ENCODE data around the gene POLQ. TPM values are rescaled to one million over a fixed set of nuclear protein-coding genes. Genes with fewer than 3 reads are reported as not detected.

The POLQ gene
- total and polyA plus RNA-seq, 2 of the 8 experiments (the other 6 are each of a cell fraction or from before 2014, with no cell fraction given): 3.6 to 15.3 TPM

- H3K23ac ChIP-seq (ENCODE audit: insufficient read length): no peak overlapping the region
- H2BK120ac ChIP-seq (replicated peaks; ENCODE audit: low read depth, low read length): no peak overlapping the region
- no peak overlapping the region for H2BK15ac ChIP-seq (ENCODE audit: low read length)
- no peaks in the 10 kb centered on the region for H3K79me2 ChIP-seq (ENCODE audit: control insufficient read depth in 1 of 2, insufficient read depth in 2 of 2, low read length in 2 of 2)
- H3K18ac ChIP-seq (ENCODE audit: extremely low read depth, low read length): no peak overlapping the region
- H3K4me3 ChIP-seq (ENCODE audit: extremely low read depth in 1 of 4, insufficient read depth in 2 of 4, low read depth in 3 of 4, low read length in 4 of 4): no peak overlapping the region
- ChIA-PET POLR2A (ENCODE audit: partially characterized antibody) (interaction anchor here (1.6 to 2.5 kb wide), 2 partner anchors 9 to 39 kb away, joined by 5 to 7 read pairs; partner anchors contain the start of genes FBXO40 and POLQ), CTCF (ENCODE audit: partially characterized antibody) (interaction anchor here (1.2 kb wide), 1 partner anchor 31 kb away, joined by 3 read pairs; no protein-coding TSS in a partner anchor)
- no peaks in the 10 kb centered on the region for H3K79me1 ChIP-seq (ENCODE audit: low read depth, low read length)
- 88% methylated on average over 1 of the region's 1 CpG; no CpG with 5 or more reads in 1 of the 2 experiments for WGBS, 2 experiments (ENCODE audit: extremely low coverage in 1 of 2, insufficient coverage in 1 of 2, insufficient read length in 1 of 2, insufficient replicate concordance in 2 of 2, low coverage in 1 of 2, low lambda C conversion rate in 2 of 2, missing lambda C conversion rate in 1 of 2)
- no peak overlapping the region for H3K4ac ChIP-seq (replicated peaks; ENCODE audit: insufficient read length, low read depth, low read length)
- H3K4me1 ChIP-seq (replicated peaks in 1 of 4; ENCODE audit: control insufficient read depth in 3 of 4, insufficient read depth in 4 of 4, low read length in 3 of 4): no peaks in the 10 kb centered on the region
- peak overlapping the region; percentile 23; the same call in 1 of the 2 replicates for H2AFZ ChIP-seq (ENCODE audit: low read length)
- H3K4me2 ChIP-seq (ENCODE audit: insufficient read depth in 1 of 2, low read depth in 2 of 2, low read length in 2 of 2): no peak overlapping the region
- H2BK5ac ChIP-seq (ENCODE audit: low read depth, low read length): no peak overlapping the region
- FAIRE-seq (no peak), DNase-seq (ENCODE audit: low read depth in 1 of 2, low spot score in 2 of 2) (no peak)
- H3K14ac ChIP-seq (ENCODE audit: insufficient read length): no peak overlapping the region
- H4K8ac ChIP-seq (ENCODE audit: extremely low read depth, insufficient read depth, low read length): no peak overlapping the region
- no peak overlapping the region for H2BK20ac ChIP-seq (ENCODE audit: low read length)
- H3K9ac ChIP-seq (replicated peaks in 1 of 4; ENCODE audit: extremely low read depth in 1 of 4, low read depth in 3 of 4, low read length in 3 of 4): no peak overlapping the region
- H3K23me2 ChIP-seq (ENCODE audit: low read depth, low read length): no peaks in the 10 kb centered on the region
- no peak overlapping the region for H2BK12ac ChIP-seq (ENCODE audit: low read depth, low read length)
- H4K91ac ChIP-seq (replicated peaks; ENCODE audit: insufficient read length, low read length): no peak overlapping the region
- H3K27ac ChIP-seq (ENCODE audit: low read depth, low read length): no peak overlapping the region
- no peak overlapping the region for H2AK5ac ChIP-seq (ENCODE audit: low read depth, low read length)
- no peak overlapping the region for H4K5ac ChIP-seq (ENCODE audit: insufficient read length, low read depth, low read length)
- H3K9me3 ChIP-seq (ENCODE audit: insufficient read depth in 2 of 2, low read depth in 1 of 2, low read length in 1 of 2): no peaks in the 10 kb centered on the region
- no peaks in the 10 kb centered on the region for H3K36me3 ChIP-seq (ENCODE audit: control insufficient read depth in 2 of 4, insufficient read depth in 4 of 4, low read length in 3 of 4)
- H4K20me1 ChIP-seq (replicated peaks in 1 of 2; ENCODE audit: control insufficient read depth in 1 of 2, insufficient read depth in 2 of 2, low read length in 2 of 2): no peaks in the 10 kb centered on the region
- no peak overlapping the region for H3K56ac ChIP-seq (replicated peaks; ENCODE audit: insufficient read length, low read depth, low read length)
- no peaks in the 10 kb centered on the region for H3K27me3 ChIP-seq (replicated peaks in 1 of 4; ENCODE audit: control insufficient read depth in 3 of 4, extremely low read depth in 1 of 4, insufficient read depth in 3 of 4, low read length in 3 of 4)
- TF ChIP-seq EZH2 (IDR thresholded peaks at IDR 0.05; ENCODE audit: low read depth, low read length, severe bottlenecking) (no peak), TAF1 (IDR thresholded peaks at IDR 0.05; ENCODE audit: low read depth, low read length) (no peak), HDAC6 (IDR thresholded peaks at IDR 0.05; ENCODE audit: low read depth, low read length) (no peak), FOSL1 (IDR thresholded peaks at IDR 0.05; ENCODE audit: insufficient read depth, low read depth, low read length) (no peak), BRCA1 (IDR thresholded peaks at IDR 0.05; ENCODE audit: low read depth, low read length) (no peak), ATF2 (IDR thresholded peaks at IDR 0.05; ENCODE audit: low read length) (no peak), POLR2A (IDR thresholded peaks at IDR 0.05; ENCODE audit: control extremely low read depth in 1 of 2, low read depth in 2 of 2, low read length in 2 of 2) (no peak), RAD21 (IDR thresholded peaks at IDR 0.05 in 1 of 2, conservative IDR thresholded peaks at IDR 0.05 in 1 of 2; ENCODE audit: low read depth in 2 of 2, low read length in 2 of 2) (no peak)
- TF ChIP-seq, protein P1, sequence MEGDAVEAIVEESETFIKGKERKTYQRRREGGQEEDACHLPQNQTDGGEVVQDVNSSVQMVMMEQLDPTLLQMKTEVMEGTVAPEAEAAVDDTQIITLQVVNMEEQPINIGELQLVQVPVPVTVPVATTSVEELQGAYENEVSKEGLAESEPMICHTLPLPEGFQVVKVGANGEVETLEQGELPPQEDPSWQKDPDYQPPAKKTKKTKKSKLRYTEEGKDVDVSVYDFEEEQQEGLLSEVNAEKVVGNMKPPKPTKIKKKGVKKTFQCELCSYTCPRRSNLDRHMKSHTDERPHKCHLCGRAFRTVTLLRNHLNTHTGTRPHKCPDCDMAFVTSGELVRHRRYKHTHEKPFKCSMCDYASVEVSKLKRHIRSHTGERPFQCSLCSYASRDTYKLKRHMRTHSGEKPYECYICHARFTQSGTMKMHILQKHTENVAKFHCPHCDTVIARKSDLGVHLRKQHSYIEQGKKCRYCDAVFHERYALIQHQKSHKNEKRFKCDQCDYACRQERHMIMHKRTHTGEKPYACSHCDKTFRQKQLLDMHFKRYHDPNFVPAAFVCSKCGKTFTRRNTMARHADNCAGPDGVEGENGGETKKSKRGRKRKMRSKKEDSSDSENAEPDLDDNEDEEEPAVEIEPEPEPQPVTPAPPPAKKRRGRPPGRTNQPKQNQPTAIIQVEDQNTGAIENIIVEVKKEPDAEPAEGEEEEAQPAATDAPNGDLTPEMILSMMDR (IDR thresholded peaks at IDR 0.05; ENCODE audit: control extremely low read depth in 1 of 3, insufficient read depth in 1 of 3, low read depth in 1 of 3, low read length in 3 of 3): no peak
Observed at GRCh38 chr3:121584418-121584817, 38.6 kb upstream of the POLQ start.
